Prostate gland (tissue), 2 donors: ENCODE measurements around the gene SLC9A4. TPM values are rescaled to one million over a fixed set of nuclear protein-coding genes. Genes with fewer than 3 reads are reported as not detected.

Experiments used
- DNase-seq: peaks from one replicate; pipeline ENCODE4 v3.0.0-alpha.2; 2019; ENCODE audit warnings: low spot score
- H3K27ac ChIP-seq, 2 donors: fragments of 200-600 bp; sonication (generic); 2 replicates each; pipeline ENCODE4 v1.5.1; 2017 to 2019
- H3K27me3 ChIP-seq: fragments of 200-600 bp; sonication (generic); replicated peaks from 2 replicates; pipeline ENCODE4 v1.5.1; 2019; ENCODE audit not compliant: insufficient read depth
- H3K36me3 ChIP-seq, 2 donors: fragments of 200-600 bp; sonication (generic); 1 replicate in 1 of 2; 2 replicates in 1 of 2; pipeline versions ENCODE4 v1.5.1 to v1.8.1; 2017 to 2019
- H3K4me1 ChIP-seq: fragments of 200-600 bp; sonication (generic); replicated peaks from 2 replicates; pipeline ENCODE4 v1.5.1; 2019
- H3K4me3 ChIP-seq, 2 donors: fragments of 200-600 bp; sonication (generic); 2 replicates each; pipeline ENCODE4 v1.5.1; 2017 to 2019
- H3K9me3 ChIP-seq: fragments of 200-600 bp; sonication (generic); 2 replicates; pipeline ENCODE4 v1.5.1; 2017
- POLR2A ChIP-seq: fragments of 450-650 bp; IDR thresholded peaks from one replicate; pipeline ENCODE4 v1.6.1; 2016; ENCODE audit warnings: antibody characterized with exemption, mild to moderate bottlenecking
- POLR2AphosphoS5 ChIP-seq: sonication (generic); formaldehyde crosslinking; IDR thresholded peaks from one replicate; pipeline ENCODE4 v1.6.1; 2017; ENCODE audit warnings: antibody characterized with exemption
- WGBS: methylation state at CpG from one replicate; pipeline ENCODE4 v1.1.5; 2018; 5-methylcytosine and 5-hydroxymethylcytosine counted together
- intact Hi-C: fragments of 100-400 bp; cut with DNase I; formaldehyde crosslinking; loops from one replicate; pipeline ENCODE4 v1.14.2; 2022
- total RNA-seq, 2 donors: library from RNA; depleted of rRNA; stranded (reverse); fragments of >200 nt; gene quantifications; one replicate each; pipeline ENCODE4 v1.1.0, GENCODE V29; 2016
- TF ChIP-seq, protein P1 (sequence below), 4 experiments: fragments of 200-600 bp in 2 of 4; fragments of 450-650 bp in 2 of 4; sonication (generic) in 2 of 4; IDR thresholded peaks; 1 replicate in 3 of 4; 2 replicates in 1 of 4; pipeline ENCODE4 v1.5.1; 2016 to 2019; ENCODE audit warnings: antibody characterized with exemption in 4 of 4, mild to moderate bottlenecking in 2 of 4, moderate library complexity in 2 of 4

The SLC9A4 gene
- total RNA-seq, 2 donors from 2014 or later: not detected

DNA sequence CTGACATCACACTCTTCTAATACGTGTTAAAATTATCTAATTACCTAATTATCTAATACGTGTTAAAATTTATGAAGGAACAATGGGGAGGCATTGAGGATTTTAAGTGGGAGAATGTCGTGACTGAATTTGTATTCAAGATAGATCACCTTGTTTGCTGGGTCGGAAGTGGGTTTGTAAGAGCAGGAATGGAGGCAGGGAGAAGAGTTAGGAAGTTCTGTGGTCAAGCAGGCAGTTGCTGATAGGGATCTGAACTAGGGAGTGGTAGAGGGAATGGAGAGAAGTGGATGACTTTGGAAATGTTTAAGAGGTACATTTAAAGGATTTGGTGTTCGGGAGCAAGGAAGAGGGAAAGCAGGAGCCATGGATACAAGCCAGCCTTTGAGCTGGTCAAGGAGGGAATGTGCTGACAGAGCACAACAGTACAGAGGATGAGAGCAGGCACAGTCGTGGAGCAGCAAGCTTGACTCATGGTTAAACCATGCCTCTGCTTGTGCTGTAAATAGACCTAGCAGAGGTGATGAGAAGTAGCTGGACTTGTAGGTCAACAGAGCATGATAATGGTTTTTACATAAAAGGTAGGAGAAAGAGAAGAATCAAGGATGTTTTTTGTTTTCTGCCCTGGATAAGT, 33.8 kb upstream of the SLC9A4 start:
- WGBS: 58% methylated on average over 6 of the region's 6 CpGs
- Histone ChIP-seq H3K27me3 (no peaks in the 10 kb centered on the region), H3K9me3 (no peaks in the 10 kb centered on the region), H3K4me1 (no peaks in the 10 kb centered on the region), H3K27ac (no peak overlapping the region), H3K4me3 (no peak overlapping the region), H3K36me3 (no peaks in the 10 kb centered on the region)
- no peak for TF ChIP-seq POLR2A
- TF ChIP-seq POLR2AphosphoS5: no peak
- TF ChIP-seq, protein P1, sequence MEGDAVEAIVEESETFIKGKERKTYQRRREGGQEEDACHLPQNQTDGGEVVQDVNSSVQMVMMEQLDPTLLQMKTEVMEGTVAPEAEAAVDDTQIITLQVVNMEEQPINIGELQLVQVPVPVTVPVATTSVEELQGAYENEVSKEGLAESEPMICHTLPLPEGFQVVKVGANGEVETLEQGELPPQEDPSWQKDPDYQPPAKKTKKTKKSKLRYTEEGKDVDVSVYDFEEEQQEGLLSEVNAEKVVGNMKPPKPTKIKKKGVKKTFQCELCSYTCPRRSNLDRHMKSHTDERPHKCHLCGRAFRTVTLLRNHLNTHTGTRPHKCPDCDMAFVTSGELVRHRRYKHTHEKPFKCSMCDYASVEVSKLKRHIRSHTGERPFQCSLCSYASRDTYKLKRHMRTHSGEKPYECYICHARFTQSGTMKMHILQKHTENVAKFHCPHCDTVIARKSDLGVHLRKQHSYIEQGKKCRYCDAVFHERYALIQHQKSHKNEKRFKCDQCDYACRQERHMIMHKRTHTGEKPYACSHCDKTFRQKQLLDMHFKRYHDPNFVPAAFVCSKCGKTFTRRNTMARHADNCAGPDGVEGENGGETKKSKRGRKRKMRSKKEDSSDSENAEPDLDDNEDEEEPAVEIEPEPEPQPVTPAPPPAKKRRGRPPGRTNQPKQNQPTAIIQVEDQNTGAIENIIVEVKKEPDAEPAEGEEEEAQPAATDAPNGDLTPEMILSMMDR (IDR thresholded peaks at IDR 0.05): no peak
- no peak for DNase-seq
- intact Hi-C loops: no loop called here

DNA sequence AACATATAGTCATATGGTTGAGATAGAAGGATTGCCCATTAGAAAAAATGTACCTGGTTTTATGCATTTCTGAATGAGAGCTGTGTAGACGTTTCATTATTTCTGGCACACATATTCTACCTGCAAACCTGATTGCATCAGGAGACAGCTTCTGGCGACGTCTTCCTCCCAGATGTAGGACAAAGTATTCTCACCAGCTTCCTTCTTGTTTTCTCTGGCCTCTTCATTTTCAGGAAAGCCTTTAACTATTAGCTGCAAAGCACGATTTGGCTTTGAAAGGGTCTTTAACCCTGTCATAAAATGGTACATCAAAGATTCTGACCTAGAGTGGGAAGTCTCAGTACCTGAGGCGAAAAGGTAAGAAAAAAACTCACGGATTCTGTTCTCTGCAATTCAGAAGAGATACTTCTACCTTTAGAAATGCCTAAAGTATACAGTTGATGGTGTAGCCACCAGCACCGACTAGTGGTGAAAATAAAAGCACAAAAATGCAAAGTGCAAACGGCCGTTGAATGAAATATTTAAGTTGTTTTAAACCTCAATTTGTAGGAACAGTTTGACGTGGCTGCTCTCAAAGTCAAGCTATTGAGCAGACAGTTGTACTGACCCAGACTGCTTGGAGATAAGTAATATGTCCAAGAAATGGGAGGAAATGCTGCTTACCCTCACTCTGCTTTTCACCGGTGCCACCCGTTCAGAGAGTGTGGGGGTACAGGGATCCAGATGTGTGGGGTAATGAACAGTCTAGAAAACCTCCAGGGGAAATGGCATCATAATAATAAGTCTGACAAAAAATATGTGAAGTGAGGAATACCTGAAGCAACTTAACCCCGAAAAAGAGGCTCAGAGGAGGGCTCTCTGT, 29.8 kb upstream of the SLC9A4 start:
- Histone ChIP-seq H3K4me1 (no peaks in the 10 kb centered on the region), H3K27ac (no peak overlapping the region), H3K36me3 (no peaks in the 10 kb centered on the region), H3K27me3 (no peaks in the 10 kb centered on the region), H3K4me3 (no peak overlapping the region), H3K9me3 (no peaks in the 10 kb centered on the region)
- intact Hi-C loops: loop anchor here (10.0 kb wide), 1 partner anchor 438 kb away; no protein-coding TSS in a partner anchor
- TF ChIP-seq, protein P1 (IDR thresholded peaks at IDR 0.05): peak; percentile 36 to 74 (median 60)
- TF ChIP-seq POLR2AphosphoS5 (peak; percentile 56), POLR2A (no peak)
- WGBS: 26% methylated on average over 13 of the region's 13 CpGs
- DNase-seq: peak; percentile 28

DNA sequence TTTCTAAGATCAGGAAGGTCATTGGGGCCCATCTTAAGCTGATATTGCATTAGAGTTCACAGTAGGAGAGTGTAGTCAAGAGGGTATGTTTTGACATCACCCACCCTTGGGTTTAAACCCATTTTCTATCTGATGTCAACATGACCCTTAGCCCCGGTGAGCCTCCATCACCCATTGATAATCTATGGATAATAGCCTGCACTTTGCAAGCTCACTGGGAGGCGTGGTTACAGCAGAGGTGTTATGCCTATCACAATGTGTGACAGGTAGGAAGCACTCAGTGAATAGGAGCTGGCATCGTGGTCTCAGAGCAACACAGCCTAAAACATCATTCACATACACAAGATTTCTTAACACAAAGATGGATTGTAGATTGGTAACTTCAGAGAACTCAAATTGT, 28.8 kb upstream of the SLC9A4 start:
- WGBS: 73% methylated on average over 3 of the region's 3 CpGs
- intact Hi-C loops: loop anchor here (10.0 kb wide), 1 partner anchor 439 kb away; no protein-coding TSS in a partner anchor
- Histone ChIP-seq H3K27me3 (no peaks in the 10 kb centered on the region), H3K4me3 (no peak overlapping the region), H3K36me3 (no peaks in the 10 kb centered on the region), H3K9me3 (no peaks in the 10 kb centered on the region), H3K27ac (no peak overlapping the region), H3K4me1 (no peaks in the 10 kb centered on the region)
- TF ChIP-seq, protein P1 (IDR thresholded peaks at IDR 0.05): no peak
- TF ChIP-seq POLR2A (no peak), POLR2AphosphoS5 (no peak)
- no peak for DNase-seq

DNA sequence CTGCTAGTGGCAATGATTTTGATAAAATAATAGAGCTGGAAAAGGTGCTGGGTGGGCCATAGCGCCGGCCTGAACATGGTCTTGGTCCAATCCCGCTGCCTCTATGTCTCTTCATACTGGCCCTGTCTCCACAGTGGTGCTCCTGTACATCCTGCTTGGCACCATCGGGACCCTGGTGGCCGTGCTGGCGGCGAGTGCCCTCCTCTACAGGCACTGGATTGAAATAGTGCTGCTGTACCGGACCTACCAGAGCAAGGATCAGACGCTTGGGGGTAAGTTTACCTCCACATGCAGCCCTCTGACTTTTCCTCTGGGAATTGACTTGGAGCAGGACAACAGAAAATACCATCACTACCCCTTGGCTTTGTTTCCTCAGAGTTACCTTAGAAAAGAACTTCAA, 26.1 kb upstream of the SLC9A4 start:
- Histone ChIP-seq H3K36me3 (no peaks in the 10 kb centered on the region), H3K27ac (no peak overlapping the region), H3K4me1 (no peaks in the 10 kb centered on the region), H3K27me3 (no peaks in the 10 kb centered on the region), H3K4me3 (no peak overlapping the region), H3K9me3 (no peaks in the 10 kb centered on the region)
- TF ChIP-seq POLR2AphosphoS5: no peak
- no peak for TF ChIP-seq POLR2A
- WGBS: 95% methylated on average over 9 of the region's 9 CpGs
- no peak for DNase-seq
- intact Hi-C loops: loop anchor here (10.0 kb wide), 1 partner anchor 442 kb away; no protein-coding TSS in a partner anchor

DNA sequence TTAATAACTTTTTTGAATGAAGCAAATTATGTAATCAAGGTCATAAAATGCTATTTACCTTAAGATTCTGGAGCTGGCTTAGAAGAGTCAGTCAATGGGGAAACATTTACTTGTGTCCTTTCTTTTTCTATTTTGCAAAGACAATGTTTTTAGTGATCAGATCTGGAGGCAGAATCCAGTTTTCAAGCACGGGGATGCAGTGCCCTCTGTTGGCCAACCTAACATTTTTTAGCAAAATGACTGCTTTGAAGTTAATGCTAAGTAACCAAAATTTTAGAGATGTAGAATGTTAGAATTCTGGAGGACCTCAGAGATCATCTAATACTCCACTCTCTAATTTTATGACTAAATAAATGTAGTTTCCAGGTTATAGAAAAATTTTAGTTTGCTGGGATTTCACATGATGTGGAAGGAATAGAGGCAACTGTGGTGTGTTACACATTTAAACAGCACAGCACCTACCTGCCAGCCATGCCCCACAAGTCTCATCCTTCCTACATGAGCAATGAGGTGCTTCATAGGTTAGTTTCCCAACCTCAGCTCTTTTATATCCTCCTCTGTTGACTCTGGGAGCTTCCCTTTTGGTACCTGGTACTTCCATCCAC, 23.6 kb upstream of the SLC9A4 start:
- Histone ChIP-seq H3K4me3 (no peak overlapping the region), H3K4me1 (no peaks in the 10 kb centered on the region), H3K36me3 (no peaks in the 10 kb centered on the region), H3K27me3 (no peaks in the 10 kb centered on the region), H3K9me3 (no peaks in the 10 kb centered on the region), H3K27ac (no peak overlapping the region)
- TF ChIP-seq POLR2AphosphoS5: no peak
- TF ChIP-seq, protein P1 (IDR thresholded peaks at IDR 0.05): peak in 3 of 4 experiments; percentile 42 to 56 (median 55)
- TF ChIP-seq POLR2A: no peak
- DNase-seq: peak; percentile 24
- WGBS: 0% methylated on average over 1 of the region's 1 CpG
- intact Hi-C loops: loop anchor here (10.0 kb wide), 1 partner anchor 445 kb away; no protein-coding TSS in a partner anchor
